Keratinocyte (primary cell): ENCODE data around the gene TEX51. TPM values are rescaled to one million over a fixed set of nuclear protein-coding genes. Genes with fewer than 3 reads are reported as not detected.

Source experiments
- DNase-seq: peaks from one replicate; pipeline ENCODE4 v3.0.0-alpha.2; 2011; ENCODE audit warnings: low read depth, missing footprints, low spot score
- FAIRE-seq: peaks from 2 replicates; lab custom pipeline; 2011; peaks lifted over from hg19 to GRCh38; lab: Jason Lieb, UNC
- H2AFZ ChIP-seq: 2 replicates; pipeline ENCODE4 v1.6.0; 2012; ENCODE audit warnings: low read length, control low read depth, inconsistent platforms; ENCODE audit not compliant: control insufficient read depth
- H3K27ac ChIP-seq: 2 replicates; pipeline ENCODE4 v1.5.1; 2011; ENCODE audit warnings: low read length; ENCODE audit not compliant: control insufficient read depth, insufficient read depth
- H3K27me3 ChIP-seq: 3 replicates; pipeline ENCODE4 v1.6.0; 2011; ENCODE audit warnings: low read length; ENCODE audit not compliant: control insufficient read depth, insufficient read depth; ENCODE audit errors: extremely low read depth
- H3K36me3 ChIP-seq, 2 experiments: 2 replicates in 1 of 2; 3 replicates in 1 of 2; pipeline ENCODE4 v1.5.1; 2011; ENCODE audit warnings: low read length in 2 of 2, mild to moderate bottlenecking in 1 of 2; ENCODE audit not compliant: control insufficient read depth in 2 of 2, insufficient read depth in 2 of 2; ENCODE audit errors: extremely low read depth in 1 of 2
- H3K4me1 ChIP-seq: 3 replicates; pipeline ENCODE4 v1.5.1; 2011; ENCODE audit warnings: low read length; ENCODE audit not compliant: control insufficient read depth, insufficient read depth; ENCODE audit errors: extremely low read depth
- H3K4me2 ChIP-seq: 3 replicates; pipeline ENCODE4 v1.6.0; 2011; ENCODE audit warnings: low read depth, low read length; ENCODE audit not compliant: control insufficient read depth, insufficient read depth; ENCODE audit errors: extremely low read depth
- H3K4me3 ChIP-seq, 3 experiments: fragments of 200-600 bp in 1 of 3; sonication (generic) in 1 of 3; 2 replicates in 2 of 3; 3 replicates in 1 of 3; pipeline ENCODE4 v1.5.1; 2011 to 2016; ENCODE audit warnings: low read length in 3 of 3, mild to moderate bottlenecking in 3 of 3, control low read depth in 2 of 3, inconsistent platforms in 1 of 3, low read depth in 1 of 3, mixed read lengths in 1 of 3, mixed run types in 1 of 3, moderate library complexity in 1 of 3; ENCODE audit not compliant: control insufficient read depth in 2 of 3, insufficient read depth in 2 of 3; ENCODE audit errors: extremely low read depth in 1 of 3
- H3K79me2 ChIP-seq: 2 replicates; pipeline ENCODE4 v1.6.0; 2012; ENCODE audit warnings: low read length; ENCODE audit not compliant: control insufficient read depth, insufficient read depth
- H3K9ac ChIP-seq: 3 replicates; pipeline ENCODE4 v1.6.0; 2011; ENCODE audit warnings: low read length; ENCODE audit not compliant: control insufficient read depth, insufficient read depth; ENCODE audit errors: extremely low read depth
- H3K9me1 ChIP-seq: 3 replicates; pipeline ENCODE4 v1.6.0; 2011; ENCODE audit warnings: low read length; ENCODE audit not compliant: control insufficient read depth, insufficient read depth; ENCODE audit errors: extremely low read depth
- H3K9me3 ChIP-seq: 2 replicates; pipeline ENCODE4 v1.5.1; 2012; ENCODE audit warnings: low read depth, low read length; ENCODE audit not compliant: control insufficient read depth
- H4K20me1 ChIP-seq: 3 replicates; pipeline ENCODE4 v1.6.0; 2011; ENCODE audit warnings: low read length; ENCODE audit not compliant: control insufficient read depth, insufficient read depth; ENCODE audit errors: extremely low read depth
- CTCF ChIP-seq, 3 experiments: IDR thresholded peaks in 1 of 3; conservative IDR thresholded peaks in 1 of 3; optimal IDR thresholded peaks in 1 of 3; 2 replicates in 2 of 3; 3 replicates in 1 of 3; pipeline versions ENCODE3 to v1.5.1; 2011; ENCODE audit warnings: low read length in 3 of 3, mild to moderate bottlenecking in 3 of 3, moderate library complexity in 2 of 3, control low read depth in 1 of 3, inconsistent platforms in 1 of 3; ENCODE audit not compliant: insufficient read depth in 2 of 3; ENCODE audit errors: extremely low read depth in 1 of 3
- EZH2 ChIP-seq: IDR thresholded peaks from one replicate; pipeline ENCODE4 v1.6.1; 2012; ENCODE audit warnings: inconsistent platforms, mild to moderate bottlenecking, low read length, moderate library complexity
- dilution Hi-C: fragments of 300-500 bp; cut with MboI; formaldehyde crosslinking; loops from one replicate; pipeline ENCODE4 v1.7.0; 2020; ENCODE audit warnings: low sequenced_read_pairs; ENCODE audit not compliant: extremely low pct_ligation_motif_present
- polyA plus RNA-seq, 5 experiments: library from polyadenylated mRNA; depleted of rRNA in 3 of 5; stranded (reverse) in 3 of 5; stranded (forward) in 1 of 5; unstranded in 1 of 5; fragments of >200 nt; gene quantifications; 1 replicate in 1 of 5; 2 replicates in 3 of 5; 3 replicates in 1 of 5; pipeline versions ENCODE4 v1.2.1 to v1.2.3, GENCODE V29; 2011 to 2012; ENCODE audit warnings: missing spikeins in 2 of 5, low read depth in 1 of 5, low replicate concordance in 1 of 5

Gene TEX51
- polyA plus RNA-seq, 1 donor (not counting 4 experiments of a cell fraction or from before 2014, with no cell fraction given) = not detected

DNA sequence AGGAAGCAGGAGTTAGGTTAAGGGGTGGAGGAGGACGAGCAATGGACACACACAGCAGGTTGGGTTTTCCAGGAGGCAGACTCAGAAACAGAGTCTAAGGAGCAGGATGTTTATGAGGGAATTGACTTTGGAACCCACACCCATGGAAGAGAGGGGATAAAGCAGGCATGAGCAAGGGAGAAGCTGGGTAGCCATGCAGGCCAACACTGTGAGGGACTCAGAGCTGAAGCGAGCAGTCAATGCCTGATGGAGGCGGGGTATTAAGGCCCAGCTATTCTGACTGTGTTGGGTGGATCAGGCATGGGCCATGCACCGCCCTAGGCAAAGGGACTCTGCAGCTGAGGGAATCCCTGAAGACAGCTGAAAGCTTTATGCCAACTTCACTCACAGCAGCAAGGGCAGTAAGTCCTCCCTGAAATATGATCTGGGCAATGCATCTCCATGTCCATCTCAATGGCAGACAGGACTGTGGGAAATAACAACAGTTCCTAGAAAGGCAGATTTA, 37.6 kb downstream of the TEX51 start:
- FAIRE-seq (no peak), DNase-seq (no peak)
- H3K36me3 ChIP-seq = no peaks in the 10 kb centered on the region
- TF ChIP-seq EZH2 (no peak), CTCF (optimal IDR thresholded peaks at IDR 0.05 in 1 of 3, IDR thresholded peaks at IDR 0.05 in 1 of 3, conservative IDR thresholded peaks at IDR 0.05 in 1 of 3; ENCODE audit: extremely low read depth in 1 of 3, insufficient read depth in 2 of 3, low read length in 3 of 3) (no peak)
- H3K79me2 ChIP-seq = no peaks in the 10 kb centered on the region
- no peak overlapping the region for H3K27ac ChIP-seq
- H3K9me3 ChIP-seq = no peaks in the 10 kb centered on the region
- H3K4me2 ChIP-seq = no peak overlapping the region
- H2AFZ ChIP-seq = no peak overlapping the region
- H3K4me3 ChIP-seq = no peak overlapping the region
- no peaks in the 10 kb centered on the region for H4K20me1 ChIP-seq
- H3K27me3 ChIP-seq = no peaks in the 10 kb centered on the region
- no peaks in the 10 kb centered on the region for H3K4me1 ChIP-seq
- dilution Hi-C loops = no loop called here
- no peak overlapping the region for H3K9ac ChIP-seq
- no peaks in the 10 kb centered on the region for H3K9me1 ChIP-seq

GRCh38 chr2:126940331-126940730, 41.6 kb downstream of the TEX51 start:
- FAIRE-seq (no peak), DNase-seq (no peak)
- Histone ChIP-seq H3K4me2 (no peak overlapping the region), H3K27ac (no peak overlapping the region), H3K79me2 (no peaks in the 10 kb centered on the region), H3K36me3 (no peaks in the 10 kb centered on the region), H3K4me3 (no peak overlapping the region), H2AFZ (no peak overlapping the region), H3K27me3 (no peaks in the 10 kb centered on the region), H4K20me1 (no peaks in the 10 kb centered on the region), H3K9me3 (no peaks in the 10 kb centered on the region), H3K4me1 (no peaks in the 10 kb centered on the region), H3K9me1 (no peaks in the 10 kb centered on the region), H3K9ac (no peak overlapping the region)
- dilution Hi-C loops = no loop called here
- TF ChIP-seq EZH2 = no peak
- no peak for TF ChIP-seq CTCF (optimal IDR thresholded peaks at IDR 0.05 in 1 of 3, IDR thresholded peaks at IDR 0.05 in 1 of 3, conservative IDR thresholded peaks at IDR 0.05 in 1 of 3; ENCODE audit: extremely low read depth in 1 of 3, insufficient read depth in 2 of 3, low read length in 3 of 3)
